Kidney glomerular epithelial cell (primary cell): ENCODE results near the gene DOCK4.
A peak's percentile ranks its signal among the peaks of the same experiment; 100 is the strongest.
"Not testable (repeated sequence)": the region's sequence is repeated elsewhere in the genome, so short reads cannot be mapped to it uniquely, and the experiment has no call there.

Experiments
- DNase-seq: peaks from one replicate; lab custom pipeline; 2025; lab: John Stamatoyannopoulos, UW

The DOCK4 gene

GRCh38 chr7:112206238-112206990 lies at the start of gene DOCK4, which contains the start of gene ZNF277:
TSS of gene DOCK4 (minus strand) at chr7:112206399. CDS start at chr7:112206138, 261 bp downstream.
TSS of gene ZNF277 (plus strand) at chr7:112206695. CDS start at chr7:112206717, 22 bp downstream.
- DNase-seq: peak; percentile 99

- DNase-seq: no peak
Measured at GRCh38 chr7:112255388-112255720, 49.2 kb upstream of the DOCK4 start.

GRCh38 chr7:112254709-112255387 lies 48.6 kb upstream of the DOCK4 start:
- no peak for DNase-seq

- DNase-seq: no peak
Measured at GRCh38 chr7:112254156-112254555, 48.0 kb upstream of the DOCK4 start.

GRCh38 chr7:112252691-112253090 lies 46.5 kb upstream of the DOCK4 start:
- DNase-seq: no peak

GRCh38 chr7:112252141-112252540 lies 45.9 kb upstream of the DOCK4 start:
- no peak for DNase-seq

- not testable (repeated sequence) for DNase-seq
Measured at GRCh38 chr7:112249967-112250366, 43.8 kb upstream of the DOCK4 start.

- DNase-seq: no peak
Measured at GRCh38 chr7:112248598-112248997, 42.4 kb upstream of the DOCK4 start.

GRCh38 chr7:112238852-112239610 lies 32.8 kb upstream of the DOCK4 start:
- no peak for DNase-seq

- no peak for DNase-seq
Measured at GRCh38 chr7:112238330-112238729, 32.1 kb upstream of the DOCK4 start.

- DNase-seq: no peak
Measured at GRCh38 chr7:112236597-112236996, 30.4 kb upstream of the DOCK4 start.

- no peak for DNase-seq
Measured at GRCh38 chr7:112234147-112234546, 27.9 kb upstream of the DOCK4 start.

- DNase-seq: no peak
Measured at GRCh38 chr7:112233048-112233697, 27.0 kb upstream of the DOCK4 start.

- no peak for DNase-seq
Measured at GRCh38 chr7:112232212-112232978, 26.2 kb upstream of the DOCK4 start.

GRCh38 chr7:112228632-112229031 lies 22.4 kb upstream of the DOCK4 start:
- DNase-seq: no peak

GRCh38 chr7:112226701-112227276 lies 20.6 kb upstream of the DOCK4 start:
- DNase-seq: no peak

- no peak for DNase-seq
Measured at GRCh38 chr7:112225006-112225405, 18.8 kb upstream of the DOCK4 start.

- no peak for DNase-seq
Measured at GRCh38 chr7:112224186-112224585, 18.0 kb upstream of the DOCK4 start.

GRCh38 chr7:112223310-112223709 lies 17.1 kb upstream of the DOCK4 start:
- DNase-seq: no peak

- DNase-seq: no peak
Measured at GRCh38 chr7:112220877-112221434, 14.8 kb upstream of the DOCK4 start.

GRCh38 chr7:112215787-112216186 lies 9.6 kb upstream of the DOCK4 start:
- DNase-seq: no peak
